Skeletal muscle cell (primary cell): ENCODE measurements around the gene LDB2.

Experiments
- DNase-seq: peaks from one replicate; pipeline ENCODE4 v3.0.0-alpha.2; 2010; ENCODE audit warnings: low read depth
- H3K4me3 ChIP-seq: 2 replicates; pipeline ENCODE4 v1.5.1; 2011; ENCODE audit warnings: low read depth, mild to moderate bottlenecking, control low read depth, low read length, moderate library complexity

The LDB2 gene

DNA sequence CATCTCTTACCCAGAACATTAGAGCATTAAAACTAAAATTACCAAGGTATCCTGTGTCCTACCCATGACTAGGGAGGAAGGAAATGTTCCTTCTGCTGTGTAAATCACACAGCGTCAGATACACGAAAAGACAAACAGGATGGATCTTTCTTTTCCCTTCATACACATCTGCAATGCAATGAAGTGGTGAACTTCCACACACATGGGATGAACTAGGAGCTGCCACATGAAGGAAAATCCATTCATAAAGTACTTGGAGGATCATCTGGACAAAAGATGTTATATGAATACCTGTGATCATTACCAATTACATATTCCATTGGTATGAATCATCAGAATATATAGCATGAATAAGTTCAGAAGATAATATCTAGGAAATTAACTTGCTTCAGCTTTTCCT, 46.2 kb downstream of the LDB2 start:
- no peak for DNase-seq
- H3K4me3 ChIP-seq = no peak overlapping the region

DNA sequence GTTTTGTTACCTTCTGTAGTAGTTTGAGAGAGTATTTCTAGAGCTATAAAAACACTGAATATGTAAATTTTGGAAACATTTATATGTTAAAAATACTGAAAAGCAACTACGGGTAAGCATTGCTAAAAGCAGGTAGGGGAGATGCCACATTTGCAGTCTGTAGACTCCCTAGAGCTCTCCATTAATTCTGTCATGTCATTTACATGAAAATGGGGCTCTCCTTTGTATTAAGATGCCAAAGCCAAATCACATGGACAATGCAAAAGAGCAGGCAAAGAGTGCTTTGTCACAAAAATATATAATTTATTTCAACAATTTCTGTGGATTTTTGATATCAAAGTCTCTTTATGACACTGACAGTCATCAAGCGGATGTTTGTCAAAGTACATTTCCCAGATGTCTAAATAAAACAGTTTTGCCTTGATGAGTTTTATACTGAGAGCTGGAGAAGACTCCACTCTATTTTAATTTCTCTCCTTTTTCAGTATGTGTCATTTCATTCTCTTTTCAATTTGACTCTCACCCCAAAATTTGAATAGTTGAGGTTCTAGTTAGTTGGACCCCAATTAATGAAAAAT, 51.8 kb downstream of the LDB2 start:
- H3K4me3 ChIP-seq = no peak overlapping the region
- no peak for DNase-seq

DNA sequence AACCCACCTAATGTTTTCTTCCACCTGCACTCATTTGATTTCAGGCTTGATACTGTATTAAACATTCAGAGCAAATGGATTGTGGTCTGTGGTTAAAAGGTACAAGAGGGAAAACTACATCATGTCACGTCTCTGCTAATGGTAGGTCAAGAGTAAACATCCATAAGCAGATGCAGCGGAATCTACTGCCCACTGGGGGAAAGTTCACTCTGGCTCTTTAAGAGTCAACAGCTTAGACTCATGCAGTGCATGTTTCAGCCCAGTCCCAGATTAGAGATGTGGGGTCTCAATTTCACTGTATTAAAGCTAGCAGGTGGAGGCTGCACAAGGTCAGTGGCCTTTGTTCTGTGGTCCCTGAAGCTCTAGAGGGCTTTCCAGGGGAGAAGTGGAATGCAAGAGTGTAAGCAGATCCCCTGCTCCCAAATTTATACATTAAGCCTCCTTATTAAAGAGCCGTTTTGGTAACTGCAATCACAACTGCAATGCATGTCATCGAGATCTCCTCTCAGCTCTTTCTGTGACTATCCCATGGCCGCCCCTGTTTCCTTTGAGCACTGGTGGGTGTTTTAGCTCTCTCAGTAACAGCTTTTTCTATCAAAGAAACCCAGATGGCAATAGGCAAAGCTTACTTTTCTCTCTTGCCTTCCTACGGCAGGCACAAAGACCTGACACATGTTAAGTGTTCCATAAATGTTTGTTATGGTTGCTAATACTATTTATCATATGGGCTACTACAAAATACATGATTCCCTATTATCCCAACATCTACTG, 53.4 kb downstream of the LDB2 start:
- no peak overlapping the region for H3K4me3 ChIP-seq
- no peak for DNase-seq

DNA sequence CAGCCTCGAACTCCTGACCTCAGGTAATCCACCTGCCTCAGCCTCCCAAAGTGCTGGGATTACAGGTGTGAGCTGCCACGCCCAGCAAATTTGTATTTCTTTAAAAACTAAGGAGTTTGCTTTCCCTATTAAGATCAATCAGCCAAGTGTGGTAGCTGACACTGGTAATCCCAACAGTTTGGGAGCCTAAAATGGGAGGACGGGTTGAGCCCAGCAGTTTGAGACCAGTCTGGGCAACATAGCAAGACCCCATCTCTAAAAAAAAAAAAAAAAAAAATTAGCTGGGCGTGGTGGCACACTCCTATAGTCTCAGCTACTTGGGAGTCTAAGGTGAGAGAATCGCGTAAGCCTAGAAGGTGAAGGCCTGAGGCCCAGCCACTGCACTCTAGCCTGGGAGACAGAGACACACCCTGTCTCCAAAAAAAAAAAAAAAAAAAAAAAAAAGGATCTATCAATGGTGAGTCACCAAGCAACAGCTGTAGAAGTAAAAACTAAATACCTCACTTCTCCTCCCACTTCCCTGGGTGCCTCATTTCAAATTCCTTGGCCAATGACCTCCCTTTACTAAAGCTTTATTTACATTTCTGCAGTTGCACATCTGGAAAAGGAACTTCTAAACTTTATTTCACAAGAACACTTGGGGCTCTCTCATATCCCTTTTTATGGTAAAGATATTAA, 54.5 kb downstream of the LDB2 start:
- H3K4me3 ChIP-seq = no peak overlapping the region
- DNase-seq = peak; percentile 61

DNA sequence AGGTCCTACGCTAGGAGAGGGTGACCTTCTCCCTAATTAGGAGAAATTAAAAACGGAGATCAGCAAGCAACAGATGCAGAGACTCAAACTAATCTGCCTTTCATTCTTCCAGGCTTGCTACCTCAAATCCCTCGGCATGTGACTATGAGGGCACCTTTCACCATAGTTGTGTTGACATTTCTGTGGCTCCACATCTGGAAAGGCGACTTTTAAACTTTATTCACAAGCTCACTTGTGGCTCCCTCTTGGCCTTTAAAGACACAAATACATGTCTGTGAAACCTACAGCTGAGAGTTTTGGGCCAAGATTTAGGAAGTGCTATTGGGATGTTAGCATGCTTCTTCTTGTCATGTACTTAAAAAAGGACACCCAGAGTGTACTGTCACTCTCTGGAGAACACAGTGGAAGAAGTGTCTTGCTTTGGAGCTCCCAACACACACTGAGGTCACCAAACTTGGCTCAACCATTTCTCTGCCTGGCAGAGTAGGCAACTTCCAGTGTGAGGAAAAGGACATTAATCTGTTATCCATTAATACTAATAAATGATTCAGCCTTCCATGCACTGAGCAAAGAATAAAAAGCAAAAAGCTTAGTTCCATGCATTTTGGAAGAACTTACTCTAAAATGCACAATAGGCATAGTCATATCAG, 60.1 kb downstream of the LDB2 start:
- DNase-seq = no peak
- no peak overlapping the region for H3K4me3 ChIP-seq

DNA sequence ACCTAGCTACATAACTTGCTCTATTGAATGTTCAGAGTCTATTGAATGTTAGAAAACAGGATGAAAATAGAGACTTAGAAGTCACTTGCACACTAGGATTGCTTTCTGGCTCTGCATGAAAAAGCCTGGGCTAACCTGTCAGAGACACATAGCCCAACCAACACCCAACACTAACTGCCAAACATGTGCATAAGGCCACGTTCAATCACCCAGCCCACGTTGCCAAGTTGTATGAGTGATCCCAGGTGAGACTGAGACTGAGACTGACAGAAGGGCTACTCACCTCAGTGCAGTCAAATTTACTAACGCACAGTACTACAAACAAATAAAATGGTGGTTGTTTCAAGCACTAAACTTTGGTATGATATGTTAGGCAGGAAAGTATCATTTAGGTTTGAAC, 61.0 kb downstream of the LDB2 start:
- DNase-seq = no peak
- H3K4me3 ChIP-seq = no peak overlapping the region

DNA sequence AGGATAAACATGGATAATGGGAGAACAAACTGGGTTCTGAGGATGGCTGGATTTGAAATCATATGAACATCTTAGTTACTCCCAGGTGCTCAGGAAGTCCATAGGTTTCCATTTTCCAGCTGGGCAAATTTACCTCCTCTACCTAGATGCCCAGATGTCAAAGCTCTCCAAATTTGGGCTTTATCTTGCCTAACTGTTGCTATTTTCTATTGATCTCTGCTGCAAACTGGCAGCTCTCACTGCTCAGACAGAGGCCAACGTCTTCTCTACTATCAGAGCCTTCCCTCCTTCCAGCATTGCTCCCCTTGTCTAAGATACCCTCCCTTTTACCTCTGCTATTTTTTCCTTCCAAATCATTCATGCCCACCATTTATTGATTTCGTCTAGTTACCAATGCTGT, 62.1 kb downstream of the LDB2 start:
- H3K4me3 ChIP-seq = no peak overlapping the region
- no peak for DNase-seq

DNA sequence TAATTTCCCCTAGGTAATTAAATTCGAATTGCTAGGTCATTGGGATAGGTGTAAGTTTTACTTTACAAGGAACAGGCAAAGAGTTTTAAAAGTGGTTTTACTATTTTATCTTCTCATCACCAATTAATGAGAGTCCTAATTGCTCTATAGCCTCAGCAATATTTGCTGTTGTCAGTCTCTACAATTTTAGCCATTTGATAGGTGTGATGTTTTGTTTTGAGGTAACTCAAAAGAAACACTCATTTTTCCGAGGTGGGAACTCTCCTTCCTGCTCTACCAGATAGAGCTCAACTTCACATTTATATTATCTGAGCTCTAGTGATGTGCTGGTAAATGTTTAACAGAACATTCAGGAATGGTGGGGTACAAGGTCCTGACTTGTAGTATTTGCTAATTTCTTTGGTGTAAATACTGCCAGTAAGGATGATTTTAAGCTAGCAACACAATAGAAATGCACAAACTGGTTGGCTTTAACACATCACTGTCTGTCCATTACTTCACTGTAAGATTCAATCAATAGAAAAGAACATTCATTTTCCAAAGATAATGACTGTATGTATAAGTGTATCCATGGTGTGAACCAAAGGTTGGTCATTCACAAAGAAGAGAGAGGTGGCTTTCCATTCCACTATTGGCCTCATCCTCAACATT, 62.7 kb downstream of the LDB2 start:
- H3K4me3 ChIP-seq = no peak overlapping the region
- no peak for DNase-seq

DNA sequence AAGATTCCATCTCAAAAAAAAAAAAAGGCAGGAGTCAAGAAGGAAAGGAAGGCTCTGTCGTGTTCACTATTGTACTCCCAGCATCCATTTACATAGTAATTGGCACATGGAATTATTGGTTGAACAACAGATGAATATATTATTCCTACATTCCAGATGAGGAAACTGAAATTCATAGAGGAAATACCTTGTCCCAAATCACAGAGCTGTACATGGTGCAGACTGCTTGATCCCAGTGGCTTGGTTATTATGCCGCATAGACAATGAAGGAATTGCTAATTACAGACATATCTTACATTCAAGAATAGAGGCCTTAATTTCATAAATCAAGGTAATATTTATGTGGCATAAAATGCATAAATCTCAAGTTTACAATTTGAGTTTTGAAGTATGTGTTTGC, 63.6 kb downstream of the LDB2 start:
- DNase-seq = no peak
- no peak overlapping the region for H3K4me3 ChIP-seq

DNA sequence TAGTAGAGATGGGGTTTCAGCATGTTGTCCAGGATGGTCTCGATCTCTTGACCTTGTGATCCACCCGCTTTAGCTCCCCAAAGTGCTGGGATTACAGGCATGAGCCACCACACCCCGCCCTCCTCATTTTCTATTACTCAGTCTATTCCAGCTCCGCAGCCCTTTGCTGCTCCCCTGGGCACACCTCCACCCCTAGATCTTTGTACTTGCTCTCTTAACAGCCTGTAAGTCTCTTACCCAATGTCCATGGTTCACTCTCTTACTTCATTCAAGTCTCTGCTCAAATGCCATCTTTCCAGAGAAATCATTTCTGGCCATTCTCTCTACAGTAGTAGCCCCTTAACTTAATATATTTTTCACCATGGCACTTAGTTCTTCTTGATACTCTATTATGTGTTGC, 64.7 kb downstream of the LDB2 start:
- no peak for DNase-seq
- no peak overlapping the region for H3K4me3 ChIP-seq

DNA sequence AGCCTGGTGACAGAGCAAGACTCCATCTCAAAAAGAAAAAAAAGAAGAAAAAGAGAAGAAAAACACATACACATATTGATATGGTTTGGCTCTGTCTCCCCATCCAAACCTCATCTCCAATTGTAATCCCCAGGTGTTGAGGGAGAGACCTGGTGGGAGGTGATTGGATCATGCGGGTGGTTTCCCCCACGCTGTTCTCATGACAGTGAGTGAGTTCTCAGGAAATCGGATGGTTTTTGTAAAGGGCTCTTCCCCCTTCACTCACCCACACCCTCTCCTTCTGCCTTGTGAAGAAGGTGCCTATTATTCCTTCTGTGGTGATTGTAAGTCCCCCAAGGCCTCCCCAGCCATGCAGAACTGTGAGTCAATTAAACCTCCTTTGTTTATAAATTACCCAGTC, 68.4 kb downstream of the LDB2 start:
- no peak overlapping the region for H3K4me3 ChIP-seq
- no peak for DNase-seq

DNA sequence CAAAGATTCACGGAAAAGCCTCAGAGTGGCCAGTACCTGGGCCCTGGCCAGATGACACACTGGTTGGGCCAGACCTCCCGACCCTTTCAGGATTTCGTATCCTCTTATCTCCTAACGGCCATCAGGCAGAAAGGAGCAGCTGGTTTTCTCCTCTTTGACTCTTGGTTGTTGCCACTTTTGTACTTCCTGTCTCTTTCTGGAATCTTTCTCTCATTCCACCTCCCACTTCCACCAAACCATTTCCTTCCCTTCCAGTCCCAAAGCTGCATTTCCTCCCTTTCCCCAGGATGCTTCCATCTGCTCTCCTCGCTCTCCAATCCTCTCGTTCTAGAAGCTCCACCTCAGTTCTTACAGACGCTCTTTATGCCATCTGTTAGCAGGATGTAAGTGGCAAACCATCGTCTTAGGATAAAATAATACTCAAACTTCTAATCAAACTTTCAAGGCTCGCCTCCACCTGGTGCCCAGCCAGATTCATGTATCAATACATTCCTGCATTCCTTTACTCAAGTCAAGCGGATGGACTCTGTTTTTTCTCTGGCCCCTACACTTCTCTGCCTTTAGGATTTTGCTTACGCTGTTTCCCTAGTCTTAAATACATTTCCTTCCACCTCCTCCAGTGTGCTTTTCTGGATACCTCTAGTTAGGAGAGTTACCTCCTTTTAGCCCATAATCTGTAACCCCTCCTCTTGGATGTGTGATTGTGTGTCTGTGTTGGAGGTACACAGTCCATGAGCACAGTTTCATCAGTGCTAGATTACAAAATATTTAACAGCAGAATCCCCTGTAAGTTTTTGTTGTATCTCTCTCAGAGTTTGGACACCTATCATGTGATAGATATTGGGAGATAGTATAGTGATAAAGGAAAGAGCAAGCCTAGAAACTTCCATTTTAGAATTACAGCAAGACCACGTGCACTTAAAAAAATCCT, 70.4 kb downstream of the LDB2 start:
- no peak for DNase-seq
- no peak overlapping the region for H3K4me3 ChIP-seq

DNA sequence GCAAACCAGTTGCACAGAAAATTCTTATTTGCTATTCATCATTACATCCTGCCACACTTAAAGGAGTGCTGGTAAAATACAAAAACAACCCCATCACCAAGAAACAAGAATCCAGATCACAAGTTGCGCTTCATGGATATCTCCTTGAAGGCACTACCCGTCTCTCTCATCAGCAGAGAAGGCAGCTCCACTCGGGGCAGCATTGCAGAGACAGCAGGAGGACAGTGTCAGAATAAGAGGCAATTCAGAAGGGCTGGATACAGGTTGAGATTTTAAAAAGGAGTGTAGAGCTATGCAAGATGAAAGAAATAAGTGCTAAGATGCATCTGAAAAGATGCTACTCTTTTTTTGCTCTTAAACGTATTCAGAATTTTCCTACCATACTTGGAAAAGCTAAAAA, 71.4 kb downstream of the LDB2 start:
- H3K4me3 ChIP-seq = no peak overlapping the region
- no peak for DNase-seq

DNA sequence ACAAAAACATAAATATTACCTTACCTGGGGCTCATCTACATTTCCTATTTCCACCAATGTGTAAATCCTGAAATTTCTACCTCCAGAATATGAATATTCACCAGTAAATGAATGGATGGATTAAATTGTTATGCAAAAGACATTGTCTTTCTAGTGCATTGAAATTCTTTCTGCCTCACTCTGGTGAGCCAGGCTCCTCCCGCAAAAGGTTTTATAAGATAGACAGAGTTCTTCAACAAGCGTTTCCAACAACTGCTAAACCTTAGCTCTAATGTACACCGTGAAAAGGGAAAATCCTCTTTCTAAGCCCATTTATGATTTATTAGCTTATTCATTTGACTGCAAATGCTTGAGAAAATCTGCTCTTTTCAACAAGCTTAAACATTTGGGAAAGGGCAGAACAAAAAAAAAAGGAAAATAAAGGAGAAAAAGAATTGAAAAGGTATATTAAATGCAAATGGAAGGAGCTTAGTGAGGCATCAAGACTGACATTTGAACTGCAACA, 72.0 kb downstream of the LDB2 start:
- DNase-seq = no peak
- no peak overlapping the region for H3K4me3 ChIP-seq

DNA sequence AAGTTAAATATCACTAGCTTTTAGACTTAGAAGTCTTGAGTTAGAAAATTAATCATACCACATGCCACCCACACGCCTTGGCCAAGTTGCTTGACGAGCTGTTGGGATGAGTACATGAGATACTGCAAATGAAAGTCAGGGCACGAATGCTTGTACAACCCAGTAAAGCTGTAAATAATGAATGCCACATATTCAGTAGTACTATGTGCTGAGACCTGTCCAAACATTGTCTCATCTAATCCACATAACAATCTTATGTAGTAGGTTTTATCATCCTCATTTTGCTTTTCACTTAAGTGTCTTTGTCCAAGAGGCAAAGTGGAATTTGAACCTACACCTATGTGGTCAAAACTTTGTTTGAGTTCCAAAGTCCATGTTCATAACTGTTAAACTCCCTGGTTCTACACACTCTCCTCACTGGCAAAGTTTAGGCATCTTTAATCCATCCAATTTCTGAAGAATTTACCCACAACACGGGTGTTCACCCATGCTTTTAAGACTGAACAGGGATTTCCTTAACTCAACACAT, 74.1 kb downstream of the LDB2 start:
- DNase-seq = no peak
- H3K4me3 ChIP-seq = no peak overlapping the region

DNA sequence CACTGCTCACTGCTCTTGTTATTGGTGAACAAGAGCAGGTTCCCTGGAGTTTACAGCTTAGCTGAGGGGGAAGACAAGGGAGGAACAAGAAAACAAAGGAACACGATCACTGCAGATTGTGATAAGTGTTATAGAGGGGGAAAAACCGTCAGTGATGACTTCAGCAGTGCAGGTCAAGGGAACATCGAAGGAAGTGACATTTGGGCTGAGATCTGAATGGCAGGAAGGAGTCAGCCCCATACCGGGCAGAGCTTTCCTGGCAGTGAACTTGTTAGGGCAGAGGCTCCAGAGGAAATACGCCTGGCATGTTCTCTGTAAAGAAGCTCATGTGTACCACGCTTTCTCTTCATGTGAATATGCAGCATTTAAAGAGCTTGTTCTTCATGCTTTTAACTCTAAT, 78.1 kb downstream of the LDB2 start:
- DNase-seq = no peak
- H3K4me3 ChIP-seq = no peak overlapping the region

DNA sequence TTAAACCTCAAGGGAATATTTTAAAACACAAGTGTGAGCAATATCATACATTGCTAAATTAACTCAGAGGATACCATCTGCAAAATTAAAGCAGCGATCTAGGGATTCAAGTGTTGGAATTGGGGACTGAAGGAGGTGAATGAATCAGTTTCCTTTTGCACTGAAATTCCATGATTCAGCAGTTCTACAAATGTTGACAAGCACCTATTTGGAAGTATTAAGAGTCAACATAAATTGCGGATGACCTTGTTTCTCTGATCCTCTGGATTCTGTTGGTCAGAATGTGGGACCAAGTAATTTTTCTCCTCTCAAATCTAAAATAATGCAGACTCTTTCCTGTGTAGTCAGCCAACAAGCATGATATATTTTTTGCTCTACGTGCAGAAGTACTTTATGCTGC, 78.8 kb downstream of the LDB2 start:
- no peak overlapping the region for H3K4me3 ChIP-seq
- DNase-seq = no peak

DNA sequence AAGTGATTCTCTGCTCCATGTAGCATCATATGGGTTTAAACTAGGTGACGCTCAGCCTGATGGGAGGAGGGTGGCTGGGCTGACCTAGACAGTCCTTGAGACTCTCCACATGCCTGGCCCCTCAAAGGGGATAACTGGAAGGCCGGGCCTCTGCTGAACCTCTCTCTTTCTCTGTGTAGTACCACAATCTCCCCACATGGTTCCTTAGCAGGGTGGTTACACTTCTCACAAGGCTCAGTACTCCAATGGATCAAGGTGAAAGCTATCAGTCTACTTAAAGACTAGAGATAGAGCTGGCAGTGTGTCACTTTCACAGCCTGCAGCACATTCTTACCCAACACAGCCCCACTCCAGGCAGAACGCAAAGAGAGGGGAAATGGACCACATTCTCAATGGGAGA, 80.4 kb downstream of the LDB2 start:
- no peak overlapping the region for H3K4me3 ChIP-seq
- no peak for DNase-seq

DNA sequence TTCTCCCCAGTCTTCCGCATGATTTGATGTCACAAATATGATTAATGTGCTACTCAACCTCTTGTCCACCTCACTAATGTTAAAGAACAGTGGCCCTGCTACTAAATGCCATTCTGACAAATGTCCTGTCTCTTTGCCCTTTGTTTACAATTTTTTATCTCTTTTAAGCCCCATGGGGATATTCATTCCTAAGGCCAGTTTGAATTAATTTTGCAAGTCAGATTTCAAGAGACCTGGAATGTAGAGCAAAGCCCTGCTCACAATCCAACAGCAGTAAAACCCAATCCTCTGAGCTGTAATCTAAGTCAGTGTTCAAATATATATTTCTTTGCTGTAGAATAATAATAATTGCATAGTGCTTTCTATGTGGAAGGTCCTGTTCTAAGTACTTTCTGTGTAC, 81.2 kb downstream of the LDB2 start:
- no peak overlapping the region for H3K4me3 ChIP-seq
- DNase-seq = no peak
